ENCODE data around the gene PDCD4.

The PDCD4 gene

GRCh38 chr10:110843031-110843430 is 28.7 kb upstream of the PDCD4 start:
- peak; percentile 85 for DNase-seq

- no peak for DNase-seq
These were observed 27.7 kb upstream of the PDCD4 start for GRCh38 chr10:110843796-110844616.

- no peak for DNase-seq
These were observed 27.2 kb upstream of the PDCD4 start for GRCh38 chr10:110844617-110844881.

- no peak for DNase-seq
These were observed 26.5 kb upstream of the PDCD4 start for GRCh38 chr10:110845192-110845755.

- DNase-seq = no peak
These were observed 25.7 kb upstream of the PDCD4 start for GRCh38 chr10:110845756-110846620.

- DNase-seq = no peak
These were observed 24.4 kb upstream of the PDCD4 start for GRCh38 chr10:110847374-110847773.

GRCh38 chr10:110848106-110848505 is 23.6 kb upstream of the PDCD4 start:
- DNase-seq = no peak

- no peak for DNase-seq
These were observed 21.6 kb upstream of the PDCD4 start for GRCh38 chr10:110850099-110850498.

GRCh38 chr10:110851020-110851612 is 20.6 kb upstream of the PDCD4 start:
- DNase-seq = no peak

- DNase-seq = no peak
These were observed 19.4 kb upstream of the PDCD4 start for GRCh38 chr10:110852255-110852896.

- no peak for DNase-seq
These were observed 18.8 kb upstream of the PDCD4 start for GRCh38 chr10:110852947-110853346.

- DNase-seq = no peak
These were observed 17.7 kb upstream of the PDCD4 start for GRCh38 chr10:110853921-110854605.

- DNase-seq = no peak
These were observed 14.2 kb upstream of the PDCD4 start for GRCh38 chr10:110857265-110858171.

- no peak for DNase-seq
These were observed 13.3 kb upstream of the PDCD4 start for GRCh38 chr10:110858297-110858934.

GRCh38 chr10:110859206-110859972 is 12.3 kb upstream of the PDCD4 start:
- DNase-seq = no peak

- DNase-seq = no peak
These were observed 11.8 kb upstream of the PDCD4 start for GRCh38 chr10:110859973-110860376.

GRCh38 chr10:110860576-110861241 is 11.0 kb upstream of the PDCD4 start:
- DNase-seq = peak; percentile 79

- no peak for DNase-seq
These were observed 10.3 kb upstream of the PDCD4 start for GRCh38 chr10:110861476-110861875.

- peak; percentile 54 for DNase-seq
These were observed 9.6 kb upstream of the PDCD4 start for GRCh38 chr10:110861930-110862649.

Data from CD4-positive, alpha-beta T cell treated with Interleukin-15 for 1 hour (primary cell).